GM23338 (cell line): ENCODE data around the gene SNRNP35.

Experiments
- CREB1 ChIP-seq: fragments of 250-450 bp; sonication (Bioruptor Pico); IDR thresholded peaks from 2 replicates; pipeline ENCODE4 v1.5.0; 2020; ENCODE audit warnings: low read depth, mild to moderate bottlenecking, moderate library complexity
- EZH2 ChIP-seq: fragments of 200-600 bp; sonication (generic); IDR thresholded peaks from one replicate; pipeline ENCODE4 v1.8.0; 2017; ENCODE audit warnings: antibody characterized with exemption, mild to moderate bottlenecking, low read depth; ENCODE audit not compliant: unreplicated experiment
- EZH2phosphoT487 ChIP-seq: fragments of 200-600 bp; sonication (generic); IDR thresholded peaks from one replicate; pipeline ENCODE4 v1.8.1; 2018; ENCODE audit warnings: antibody characterized with exemption; ENCODE audit not compliant: unreplicated experiment
- JUNB ChIP-seq: IDR thresholded peaks from one replicate; pipeline ENCODE4 v1.6.1; 2016; ENCODE audit warnings: antibody characterized with exemption; ENCODE audit not compliant: unreplicated experiment
- NANOG ChIP-seq: IDR thresholded peaks from 2 replicates; pipeline ENCODE4 v1.6.1; 2016; ENCODE audit warnings: antibody characterized with exemption, borderline replicate concordance
- POLR2AphosphoS5 ChIP-seq: IDR thresholded peaks from 2 replicates; pipeline ENCODE4 v1.6.1; 2016; ENCODE audit warnings: antibody characterized with exemption, low read depth
- STAT1 ChIP-seq: IDR thresholded peaks from one replicate; pipeline ENCODE4 v1.6.1; 2016; ENCODE audit warnings: antibody characterized with exemption; ENCODE audit not compliant: unreplicated experiment
- ZNF114 ChIP-seq: fragments of 250-450 bp; sonication (Bioruptor Pico); IDR thresholded peaks from 2 replicates; pipeline ENCODE4 v1.5.0; 2020; ENCODE audit warnings: mild to moderate bottlenecking, moderate library complexity
- ZNF331 ChIP-seq: fragments of 250-450 bp; sonication (Bioruptor Pico); IDR thresholded peaks from 2 replicates; pipeline ENCODE4 v1.5.0; 2020; ENCODE audit warnings: low read depth, mild to moderate bottlenecking, moderate library complexity
- TF ChIP-seq, protein P1 (sequence below), 2 experiments: fragments of 200-600 bp in 1 of 2; sonication (generic) in 1 of 2; conservative IDR thresholded peaks; 2 replicates each; pipeline versions ENCODE4 v1.5.1 to v1.6.1; 2016 to 2017; ENCODE audit warnings: antibody characterized with exemption in 2 of 2, low read depth in 2 of 2, mild to moderate bottlenecking in 2 of 2, moderate library complexity in 1 of 2
- TF ChIP-seq, protein P2 (sequence below): IDR thresholded peaks from one replicate; pipeline ENCODE4 v1.6.1; 2018; ENCODE audit warnings: antibody characterized with exemption; ENCODE audit not compliant: unreplicated experiment
- TF ChIP-seq, protein P3 (sequence below): IDR thresholded peaks from 2 replicates; pipeline ENCODE4 v1.6.1; 2016; ENCODE audit warnings: antibody characterized with exemption

DNA sequence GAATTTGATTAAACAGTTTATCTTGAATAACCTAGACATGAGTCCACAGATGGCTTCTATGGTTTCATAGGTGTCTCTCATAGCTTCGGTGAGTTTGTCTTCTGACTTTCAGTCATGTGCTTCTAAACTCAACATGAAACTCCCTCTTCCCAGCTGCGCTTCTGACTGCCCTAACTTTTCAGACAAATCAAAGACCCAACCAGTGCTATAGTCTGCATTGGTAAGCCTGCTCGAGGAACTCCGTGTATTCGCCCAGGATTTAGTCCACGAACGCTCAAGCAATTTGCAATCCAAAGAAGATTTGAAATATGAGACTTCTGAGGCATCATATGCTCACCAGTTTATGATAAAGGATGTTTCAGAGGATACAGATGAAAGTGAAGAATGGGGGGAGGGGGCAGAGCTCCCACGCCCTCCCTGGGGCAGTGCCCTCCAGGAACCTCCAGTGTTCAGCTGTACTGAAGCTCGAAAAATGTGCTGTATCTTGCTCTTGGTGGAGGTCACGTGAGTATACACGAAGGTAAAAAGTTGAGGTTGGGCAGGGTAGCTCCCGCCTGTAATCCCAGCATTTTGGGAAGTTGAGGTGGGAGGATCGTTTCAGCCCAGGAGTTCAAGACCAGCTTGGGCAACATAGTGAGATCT, 16.3 kb upstream of the SNRNP35 start:
- TF ChIP-seq EZH2: no peak
- TF ChIP-seq POLR2AphosphoS5: no peak
- TF ChIP-seq, protein P1, sequence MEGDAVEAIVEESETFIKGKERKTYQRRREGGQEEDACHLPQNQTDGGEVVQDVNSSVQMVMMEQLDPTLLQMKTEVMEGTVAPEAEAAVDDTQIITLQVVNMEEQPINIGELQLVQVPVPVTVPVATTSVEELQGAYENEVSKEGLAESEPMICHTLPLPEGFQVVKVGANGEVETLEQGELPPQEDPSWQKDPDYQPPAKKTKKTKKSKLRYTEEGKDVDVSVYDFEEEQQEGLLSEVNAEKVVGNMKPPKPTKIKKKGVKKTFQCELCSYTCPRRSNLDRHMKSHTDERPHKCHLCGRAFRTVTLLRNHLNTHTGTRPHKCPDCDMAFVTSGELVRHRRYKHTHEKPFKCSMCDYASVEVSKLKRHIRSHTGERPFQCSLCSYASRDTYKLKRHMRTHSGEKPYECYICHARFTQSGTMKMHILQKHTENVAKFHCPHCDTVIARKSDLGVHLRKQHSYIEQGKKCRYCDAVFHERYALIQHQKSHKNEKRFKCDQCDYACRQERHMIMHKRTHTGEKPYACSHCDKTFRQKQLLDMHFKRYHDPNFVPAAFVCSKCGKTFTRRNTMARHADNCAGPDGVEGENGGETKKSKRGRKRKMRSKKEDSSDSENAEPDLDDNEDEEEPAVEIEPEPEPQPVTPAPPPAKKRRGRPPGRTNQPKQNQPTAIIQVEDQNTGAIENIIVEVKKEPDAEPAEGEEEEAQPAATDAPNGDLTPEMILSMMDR (conservative IDR thresholded peaks at IDR 0.05; ENCODE audit: low read depth in 2 of 2): no peak
- TF ChIP-seq CREB1 (CRISPR knock-in tag): no peak
- TF ChIP-seq, protein P2, sequence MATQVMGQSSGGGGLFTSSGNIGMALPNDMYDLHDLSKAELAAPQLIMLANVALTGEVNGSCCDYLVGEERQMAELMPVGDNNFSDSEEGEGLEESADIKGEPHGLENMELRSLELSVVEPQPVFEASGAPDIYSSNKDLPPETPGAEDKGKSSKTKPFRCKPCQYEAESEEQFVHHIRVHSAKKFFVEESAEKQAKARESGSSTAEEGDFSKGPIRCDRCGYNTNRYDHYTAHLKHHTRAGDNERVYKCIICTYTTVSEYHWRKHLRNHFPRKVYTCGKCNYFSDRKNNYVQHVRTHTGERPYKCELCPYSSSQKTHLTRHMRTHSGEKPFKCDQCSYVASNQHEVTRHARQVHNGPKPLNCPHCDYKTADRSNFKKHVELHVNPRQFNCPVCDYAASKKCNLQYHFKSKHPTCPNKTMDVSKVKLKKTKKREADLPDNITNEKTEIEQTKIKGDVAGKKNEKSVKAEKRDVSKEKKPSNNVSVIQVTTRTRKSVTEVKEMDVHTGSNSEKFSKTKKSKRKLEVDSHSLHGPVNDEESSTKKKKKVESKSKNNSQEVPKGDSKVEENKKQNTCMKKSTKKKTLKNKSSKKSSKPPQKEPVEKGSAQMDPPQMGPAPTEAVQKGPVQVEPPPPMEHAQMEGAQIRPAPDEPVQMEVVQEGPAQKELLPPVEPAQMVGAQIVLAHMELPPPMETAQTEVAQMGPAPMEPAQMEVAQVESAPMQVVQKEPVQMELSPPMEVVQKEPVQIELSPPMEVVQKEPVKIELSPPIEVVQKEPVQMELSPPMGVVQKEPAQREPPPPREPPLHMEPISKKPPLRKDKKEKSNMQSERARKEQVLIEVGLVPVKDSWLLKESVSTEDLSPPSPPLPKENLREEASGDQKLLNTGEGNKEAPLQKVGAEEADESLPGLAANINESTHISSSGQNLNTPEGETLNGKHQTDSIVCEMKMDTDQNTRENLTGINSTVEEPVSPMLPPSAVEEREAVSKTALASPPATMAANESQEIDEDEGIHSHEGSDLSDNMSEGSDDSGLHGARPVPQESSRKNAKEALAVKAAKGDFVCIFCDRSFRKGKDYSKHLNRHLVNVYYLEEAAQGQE: no peak
- TF ChIP-seq STAT1: no peak
- no peak for TF ChIP-seq EZH2phosphoT487
- TF ChIP-seq, protein P3, sequence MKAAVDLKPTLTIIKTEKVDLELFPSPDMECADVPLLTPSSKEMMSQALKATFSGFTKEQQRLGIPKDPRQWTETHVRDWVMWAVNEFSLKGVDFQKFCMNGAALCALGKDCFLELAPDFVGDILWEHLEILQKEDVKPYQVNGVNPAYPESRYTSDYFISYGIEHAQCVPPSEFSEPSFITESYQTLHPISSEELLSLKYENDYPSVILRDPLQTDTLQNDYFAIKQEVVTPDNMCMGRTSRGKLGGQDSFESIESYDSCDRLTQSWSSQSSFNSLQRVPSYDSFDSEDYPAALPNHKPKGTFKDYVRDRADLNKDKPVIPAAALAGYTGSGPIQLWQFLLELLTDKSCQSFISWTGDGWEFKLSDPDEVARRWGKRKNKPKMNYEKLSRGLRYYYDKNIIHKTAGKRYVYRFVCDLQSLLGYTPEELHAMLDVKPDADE: no peak
- no peak for TF ChIP-seq JUNB
- no peak for TF ChIP-seq NANOG
- no peak for TF ChIP-seq ZNF331 (CRISPR knock-in tag)
- no peak for TF ChIP-seq ZNF114 (CRISPR knock-in tag)
